22Rv1 (cell line): ENCODE data around the gene KCNJ14.

Source experiments
- ZFX ChIP-seq: fragments of 450-650 bp; IDR thresholded peaks from 2 replicates; pipeline ENCODE4 v1.6.1; 2017; ENCODE audit warnings: antibody characterized with exemption, borderline replicate concordance
- TF ChIP-seq, protein P1 (sequence below): fragments of 450-650 bp; IDR thresholded peaks from 2 replicates; pipeline ENCODE4 v1.5.1; 2017; ENCODE audit warnings: mild to moderate bottlenecking

DNA sequence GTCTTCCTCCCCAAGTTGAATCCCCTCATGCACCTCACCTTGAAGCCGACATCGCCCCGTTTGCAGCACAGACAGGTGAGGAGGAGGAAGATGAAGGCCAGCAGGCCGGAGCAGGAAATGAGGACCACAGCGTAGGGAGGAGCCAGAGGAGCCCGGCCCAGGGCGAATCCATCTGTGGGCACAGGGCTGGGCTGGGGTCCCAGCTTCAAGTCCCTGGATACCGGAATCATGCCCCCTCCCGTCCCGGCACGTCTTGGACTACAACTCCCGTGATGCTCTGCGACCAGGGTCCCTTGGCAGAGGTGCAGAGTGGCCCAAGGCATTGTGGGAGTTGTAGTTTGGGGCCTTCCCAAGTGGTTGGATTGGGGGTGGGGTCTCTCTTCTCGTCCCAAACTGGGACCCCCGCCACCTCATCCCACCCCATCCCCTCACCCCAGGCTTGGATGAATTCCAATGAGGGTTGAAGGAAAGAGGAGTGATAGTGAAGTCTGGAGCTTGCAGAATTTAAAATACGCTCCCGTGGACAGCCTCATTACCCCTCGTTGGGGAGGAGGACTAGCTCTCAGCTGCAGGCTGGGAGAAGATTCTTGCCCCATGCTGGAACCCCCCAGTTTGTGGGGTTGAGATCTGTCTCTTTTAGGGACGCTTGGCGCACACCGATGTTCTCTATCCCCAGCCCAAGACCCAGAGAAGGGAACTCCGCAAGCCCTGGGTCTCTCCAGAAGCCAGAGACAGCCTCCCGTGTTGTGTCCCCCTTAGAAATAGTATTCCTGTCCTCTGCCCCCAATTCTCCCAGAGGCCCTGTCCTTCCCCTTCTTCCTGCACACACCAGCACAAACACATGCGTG, 55.3 kb downstream of the KCNJ14 start:
- TF ChIP-seq, protein P1, sequence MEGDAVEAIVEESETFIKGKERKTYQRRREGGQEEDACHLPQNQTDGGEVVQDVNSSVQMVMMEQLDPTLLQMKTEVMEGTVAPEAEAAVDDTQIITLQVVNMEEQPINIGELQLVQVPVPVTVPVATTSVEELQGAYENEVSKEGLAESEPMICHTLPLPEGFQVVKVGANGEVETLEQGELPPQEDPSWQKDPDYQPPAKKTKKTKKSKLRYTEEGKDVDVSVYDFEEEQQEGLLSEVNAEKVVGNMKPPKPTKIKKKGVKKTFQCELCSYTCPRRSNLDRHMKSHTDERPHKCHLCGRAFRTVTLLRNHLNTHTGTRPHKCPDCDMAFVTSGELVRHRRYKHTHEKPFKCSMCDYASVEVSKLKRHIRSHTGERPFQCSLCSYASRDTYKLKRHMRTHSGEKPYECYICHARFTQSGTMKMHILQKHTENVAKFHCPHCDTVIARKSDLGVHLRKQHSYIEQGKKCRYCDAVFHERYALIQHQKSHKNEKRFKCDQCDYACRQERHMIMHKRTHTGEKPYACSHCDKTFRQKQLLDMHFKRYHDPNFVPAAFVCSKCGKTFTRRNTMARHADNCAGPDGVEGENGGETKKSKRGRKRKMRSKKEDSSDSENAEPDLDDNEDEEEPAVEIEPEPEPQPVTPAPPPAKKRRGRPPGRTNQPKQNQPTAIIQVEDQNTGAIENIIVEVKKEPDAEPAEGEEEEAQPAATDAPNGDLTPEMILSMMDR, result no peak
- no peak for TF ChIP-seq ZFX
